ENCODE results near the gene HAPLN3.
"Not testable (repeated sequence)": the region's sequence is repeated elsewhere in the genome, so short reads cannot be mapped to it uniquely, and the experiment has no call there.

The HAPLN3 gene, protein sequence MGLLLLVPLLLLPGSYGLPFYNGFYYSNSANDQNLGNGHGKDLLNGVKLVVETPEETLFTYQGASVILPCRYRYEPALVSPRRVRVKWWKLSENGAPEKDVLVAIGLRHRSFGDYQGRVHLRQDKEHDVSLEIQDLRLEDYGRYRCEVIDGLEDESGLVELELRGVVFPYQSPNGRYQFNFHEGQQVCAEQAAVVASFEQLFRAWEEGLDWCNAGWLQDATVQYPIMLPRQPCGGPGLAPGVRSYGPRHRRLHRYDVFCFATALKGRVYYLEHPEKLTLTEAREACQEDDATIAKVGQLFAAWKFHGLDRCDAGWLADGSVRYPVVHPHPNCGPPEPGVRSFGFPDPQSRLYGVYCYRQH

DNA sequence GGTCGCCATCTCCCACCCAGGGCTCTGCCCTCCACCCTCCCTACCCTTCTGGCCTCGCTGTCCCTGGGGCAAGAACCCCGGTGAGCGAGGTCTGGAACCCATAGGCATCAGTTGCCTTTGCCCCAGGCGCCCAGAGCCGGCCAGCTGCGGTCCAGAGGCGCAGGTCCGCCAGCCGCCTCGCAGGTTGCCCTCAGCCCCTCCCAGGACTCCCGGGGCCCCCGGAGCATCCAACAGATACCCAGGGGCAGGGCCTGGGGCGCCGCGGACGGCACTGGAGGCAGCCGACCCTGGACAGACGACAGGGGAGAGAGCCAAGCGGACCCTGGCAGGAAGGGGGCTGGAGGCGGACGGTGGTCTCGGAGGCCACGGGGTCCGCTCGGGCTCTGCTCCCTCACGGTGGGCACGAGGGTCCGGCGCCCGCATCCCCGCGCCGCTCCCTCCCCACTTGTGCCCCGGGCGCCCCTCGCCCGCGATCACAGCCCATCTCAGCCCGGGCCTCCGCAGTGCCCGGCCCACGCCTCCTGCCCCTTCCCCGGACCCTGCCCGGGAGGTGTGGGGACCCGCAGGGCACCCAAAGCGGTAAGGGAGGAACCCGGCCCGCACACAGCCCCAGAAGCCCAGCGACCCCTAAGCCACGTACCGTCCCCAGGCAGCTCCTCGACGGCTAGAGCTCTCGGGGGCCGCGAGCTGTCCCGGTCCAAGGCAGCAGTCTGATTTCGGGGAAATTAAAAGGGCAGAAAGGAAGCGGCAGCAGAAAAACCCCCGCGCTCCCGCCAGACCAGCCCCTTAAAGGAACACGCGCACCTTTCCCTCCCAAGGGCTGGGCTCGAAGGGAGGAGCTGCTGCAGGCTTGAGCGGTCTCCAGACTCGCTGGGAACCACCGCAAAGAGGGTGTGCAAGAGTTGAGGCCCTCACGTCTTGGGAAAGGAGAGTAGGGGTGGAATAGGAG, at the start of gene HAPLN3:
HAPLN3 (minus strand) TSS at position 726 of the 949 bp plus-strand sequence. CDS start 8,246 bp downstream, outside the sequence.
- H3K4me3 ChIP-seq (ENCODE audit: low read depth, low read length): peak within 1 kb of the TSS; percentile 65
- no peak for DNase-seq (ENCODE audit: low read depth, low spot score)

DNA sequence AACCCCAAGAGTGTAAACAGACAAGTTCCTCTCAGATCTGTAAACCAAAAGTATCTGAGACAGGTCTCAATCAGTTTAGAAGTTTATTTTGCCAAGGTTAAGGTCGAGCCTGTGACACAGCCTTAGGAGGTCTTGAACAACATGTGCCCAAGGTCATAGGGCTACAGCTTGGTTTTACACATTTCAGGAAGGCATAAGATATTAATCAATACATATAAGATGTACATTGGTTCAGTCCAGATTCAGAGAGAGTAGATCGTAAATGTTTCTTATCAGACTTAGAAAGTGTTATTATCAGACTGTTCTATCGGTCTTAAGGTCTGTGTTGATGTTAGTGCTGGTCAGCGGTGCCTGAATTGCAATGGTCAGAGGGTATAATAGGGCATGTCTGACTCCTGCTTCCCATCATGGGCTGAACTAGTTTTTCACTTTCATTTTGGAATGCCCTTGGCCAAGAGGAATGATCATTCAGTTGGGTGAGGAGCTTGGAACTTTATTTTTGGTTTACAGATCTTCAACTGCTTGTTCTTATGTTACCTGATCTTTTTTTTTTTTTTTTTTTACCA, 44.8 kb upstream of the HAPLN3 start:
- H3K4me3 ChIP-seq (ENCODE audit: low read depth, low read length): no peak overlapping the region
- CTCF ChIA-PET: interaction anchor here (1.2 kb wide), 1 partner anchor 29 kb away, joined by 3 read pairs; no protein-coding TSS in a partner anchor
- POLR2A ChIA-PET: interaction anchor here (0.7 kb wide), 1 partner anchor 49 kb away, joined by 4 read pairs; no protein-coding TSS in a partner anchor
- TF ChIP-seq, protein P1, sequence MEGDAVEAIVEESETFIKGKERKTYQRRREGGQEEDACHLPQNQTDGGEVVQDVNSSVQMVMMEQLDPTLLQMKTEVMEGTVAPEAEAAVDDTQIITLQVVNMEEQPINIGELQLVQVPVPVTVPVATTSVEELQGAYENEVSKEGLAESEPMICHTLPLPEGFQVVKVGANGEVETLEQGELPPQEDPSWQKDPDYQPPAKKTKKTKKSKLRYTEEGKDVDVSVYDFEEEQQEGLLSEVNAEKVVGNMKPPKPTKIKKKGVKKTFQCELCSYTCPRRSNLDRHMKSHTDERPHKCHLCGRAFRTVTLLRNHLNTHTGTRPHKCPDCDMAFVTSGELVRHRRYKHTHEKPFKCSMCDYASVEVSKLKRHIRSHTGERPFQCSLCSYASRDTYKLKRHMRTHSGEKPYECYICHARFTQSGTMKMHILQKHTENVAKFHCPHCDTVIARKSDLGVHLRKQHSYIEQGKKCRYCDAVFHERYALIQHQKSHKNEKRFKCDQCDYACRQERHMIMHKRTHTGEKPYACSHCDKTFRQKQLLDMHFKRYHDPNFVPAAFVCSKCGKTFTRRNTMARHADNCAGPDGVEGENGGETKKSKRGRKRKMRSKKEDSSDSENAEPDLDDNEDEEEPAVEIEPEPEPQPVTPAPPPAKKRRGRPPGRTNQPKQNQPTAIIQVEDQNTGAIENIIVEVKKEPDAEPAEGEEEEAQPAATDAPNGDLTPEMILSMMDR (IDR thresholded peaks at IDR 0.05; ENCODE audit: insufficient read depth, low read length, missing control alignments): no peak
- no peak for DNase-seq (ENCODE audit: low read depth, low spot score)

More for the DNA sequence above, at the start of gene HAPLN3:
- TF ChIP-seq, protein P1 (IDR thresholded peaks at IDR 0.05; ENCODE audit: insufficient read depth, low read length, missing control alignments): no peak
- ChIA-PET POLR2A (interaction anchor here (0.7 kb wide), 1 partner anchor 25 kb away, joined by 4 read pairs; no protein-coding TSS in a partner anchor), CTCF (interaction anchor here (0.6 to 2.3 kb wide), 8 partner anchors 13 to 237 kb away, joined by 3 to 14 read pairs (median 3); no protein-coding TSS in a partner anchor)

DNA sequence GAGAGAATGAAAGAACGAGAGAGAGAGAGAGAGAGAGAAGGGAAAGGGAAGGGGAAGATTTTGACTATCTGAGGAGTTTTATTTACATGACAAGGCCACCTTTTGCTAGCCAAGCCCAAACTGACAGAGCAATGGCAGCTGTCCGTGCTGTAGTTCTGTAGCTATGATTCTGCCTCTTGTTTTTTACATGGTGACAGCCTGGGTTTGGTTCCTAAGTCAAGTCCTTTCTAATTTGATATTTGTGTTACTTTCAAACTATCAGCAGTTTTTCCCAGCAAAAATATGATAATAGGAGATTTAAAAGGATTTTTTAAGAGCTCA, 44.1 kb upstream of the HAPLN3 start:
- H3K4me3 ChIP-seq (ENCODE audit: low read depth, low read length): no peak overlapping the region
- CTCF ChIA-PET: interaction anchor here (0.6 to 1.2 kb wide), 2 partner anchors 28 to 35 kb away, joined by 3 read pairs; no protein-coding TSS in a partner anchor
- POLR2A ChIA-PET: no interaction called here
- TF ChIP-seq, protein P1 (IDR thresholded peaks at IDR 0.05; ENCODE audit: insufficient read depth, low read length, missing control alignments): no peak
- no peak for DNase-seq (ENCODE audit: low read depth, low spot score)

DNA sequence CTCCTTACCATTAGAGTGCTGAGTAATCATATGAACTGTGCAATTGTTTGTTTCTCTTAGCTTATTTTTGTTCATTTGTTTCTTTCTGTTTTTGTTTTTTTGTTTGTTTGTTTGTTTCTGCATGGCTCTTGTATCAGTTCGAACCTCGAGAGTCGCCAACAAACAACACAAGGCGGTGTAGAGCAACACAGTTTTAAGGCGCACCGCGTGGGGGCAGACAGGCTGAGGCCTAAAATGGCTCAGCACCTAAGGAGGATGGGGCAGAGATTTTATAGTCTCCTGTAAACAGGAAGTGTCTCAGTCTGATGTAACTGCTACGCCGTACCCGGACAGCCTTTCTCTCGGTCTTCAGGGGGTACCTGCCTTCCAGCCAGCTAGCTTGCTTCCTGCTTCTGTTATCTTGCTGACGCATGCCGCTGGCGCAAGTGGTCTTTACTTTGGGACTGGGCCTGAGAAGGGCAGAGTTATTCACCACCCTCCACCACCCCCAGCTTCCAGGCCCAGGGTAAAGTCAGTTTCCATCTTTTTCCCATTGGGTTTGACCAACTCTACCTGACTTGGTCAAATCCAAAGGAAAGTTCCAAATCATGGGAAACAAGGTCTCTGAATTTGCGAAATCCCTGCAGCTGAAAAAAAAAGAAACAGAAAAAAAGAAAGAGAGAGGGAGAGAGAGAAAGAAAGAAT, 43.6 kb upstream of the HAPLN3 start:
- ChIA-PET CTCF (interaction anchor here (0.6 to 1.0 kb wide), 2 partner anchors 18 to 34 kb away, joined by 3 read pairs; no protein-coding TSS in a partner anchor), POLR2A (no interaction called here)
- DNase-seq (ENCODE audit: low read depth, low spot score): no peak
- no peak overlapping the region for H3K4me3 ChIP-seq (ENCODE audit: low read depth, low read length)
- TF ChIP-seq, protein P1 (IDR thresholded peaks at IDR 0.05; ENCODE audit: insufficient read depth, low read length, missing control alignments): no peak

DNA sequence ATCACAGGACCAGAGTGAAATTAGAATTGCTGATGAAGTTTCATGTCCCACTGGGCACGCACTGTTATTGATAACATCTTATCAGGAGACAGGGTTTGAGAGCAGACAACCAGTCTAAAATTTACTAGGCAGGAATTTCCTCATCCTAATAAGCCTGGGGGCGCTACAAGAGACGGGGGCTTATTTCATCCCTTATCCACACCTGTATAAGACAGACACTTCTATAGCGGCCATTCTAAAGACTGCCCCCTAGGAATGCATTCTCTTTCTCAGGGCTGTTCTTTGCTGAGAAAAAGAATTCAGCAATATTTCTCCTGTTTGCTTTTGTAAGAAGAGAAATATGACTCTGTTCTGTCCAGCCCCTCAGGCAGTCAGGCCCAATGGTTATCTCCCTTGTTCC, 39.1 kb upstream of the HAPLN3 start:
- H3K4me3 ChIP-seq (ENCODE audit: low read depth, low read length); DNase-seq (ENCODE audit: low read depth, low spot score); CTCF ChIA-PET; POLR2A ChIA-PET: not testable (repeated sequence)

DNA sequence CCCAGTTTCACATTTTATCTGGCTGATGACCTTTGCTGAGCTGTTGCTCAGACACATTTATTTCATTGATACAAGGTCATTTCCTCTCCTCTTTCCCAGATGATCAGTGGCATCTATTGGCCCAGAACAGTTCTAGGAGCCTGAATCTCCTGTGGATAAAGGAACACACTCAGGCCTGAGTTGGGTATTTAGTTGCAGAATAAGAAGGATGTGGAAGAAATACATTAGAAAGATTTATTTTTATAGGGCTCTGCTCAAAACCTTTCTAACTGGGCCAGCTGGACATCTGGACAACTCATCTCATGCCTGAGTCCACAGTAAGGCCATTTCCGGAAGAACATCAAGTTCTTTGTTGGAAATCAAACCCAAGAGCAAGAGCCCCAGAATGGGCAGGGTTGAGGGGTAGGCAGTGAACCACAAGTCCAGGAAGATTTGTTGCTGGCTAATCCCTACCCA, 37.6 kb upstream of the HAPLN3 start:
- CTCF ChIA-PET: no interaction called here
- POLR2A ChIA-PET: no interaction called here
- TF ChIP-seq, protein P1 (IDR thresholded peaks at IDR 0.05; ENCODE audit: insufficient read depth, low read length, missing control alignments): no peak

More for the DNA sequence above, 37.6 kb upstream of the HAPLN3 start:
- no peak overlapping the region for H3K4me3 ChIP-seq (ENCODE audit: low read depth, low read length)
- DNase-seq (ENCODE audit: low read depth, low spot score): no peak
